Left lung (tissue), 10 donors: ENCODE measurements around the gene TNFAIP8L1. TPM values are rescaled to one million over a fixed set of nuclear protein-coding genes. Genes with fewer than 3 reads are reported as not detected.
A peak's percentile ranks its signal among the peaks of the same experiment; 100 is the strongest.

ENCODE experiments used
- ATAC-seq: fragments of 200-7000 bp; cut with Tn5 transposase; one replicate; pipeline ENCODE4 v1.9.1; 2020; ENCODE audit warnings: moderate library complexity
- DNase-seq, 4 donors: peaks; one replicate each; pipeline ENCODE4 v3.0.0-alpha.2; 2013 to 2020
- H3K27ac ChIP-seq, 2 donors: fragments of 200-600 bp; sonication (generic) in 1 of 2; one replicate each; pipeline versions ENCODE4 v1.5.0 to v1.8.0; 2020 to 2021
- H3K27me3 ChIP-seq, 2 donors: fragments of 200-600 bp; sonication (generic) in 1 of 2; one replicate each; pipeline versions ENCODE4 v1.5.0 to v1.8.0; 2020 to 2021
- H3K36me3 ChIP-seq, 2 donors: fragments of 200-600 bp; sonication (generic) in 1 of 2; one replicate each; pipeline versions ENCODE4 v1.5.0 to v1.8.0; 2020 to 2021
- H3K4me1 ChIP-seq, 2 donors: fragments of 200-600 bp; one replicate each; pipeline ENCODE4 v1.8.0; 2021
- H3K4me3 ChIP-seq, 2 donors: fragments of 200-600 bp; sonication (generic) in 1 of 2; one replicate each; pipeline versions ENCODE4 v1.5.0 to v1.8.0; 2020 to 2021; ENCODE audit warnings: mild to moderate bottlenecking in 1 of 2
- H3K9me3 ChIP-seq, 2 donors: fragments of 200-600 bp; sonication (generic) in 1 of 2; one replicate each; pipeline versions ENCODE4 v1.5.0 to v1.8.0; 2020 to 2021
- CTCF ChIP-seq, 2 donors: fragments of 200-600 bp; sonication (generic) in 1 of 2; IDR thresholded peaks; one replicate each; pipeline versions ENCODE4 v1.5.0 to v1.8.0; 2021; ENCODE audit warnings: antibody characterized with exemption in 2 of 2
- intact Hi-C, 2 donors: fragments of 100-400 bp; cut with DNase I; formaldehyde crosslinking; loops; one replicate each; pipeline versions ENCODE4 v1.11.2 to v1.14.2; 2022
- polyA plus RNA-seq, 6 donors: library from polyadenylated mRNA; unstranded; fragments of 120-200 nt; gene quantifications; one replicate each; pipeline ENCODE4 v1.2.1, GENCODE V29; 2013; ENCODE audit not compliant: insufficient read length in 6 of 6
- total RNA-seq, 2 donors: library from RNA; stranded (reverse); fragmentation: NEBNext Ultra II Directional; extraction: Animal tissue kit (Norgen Biotek cat#: 25700); gene quantifications; one replicate each; pipeline ENCODE4 v1.2.1, GENCODE V29; 2021
- donor health status: DM: no; HTN: yes; CAD: no.
- donor health status: DM: no; HTN: no; CAD: no.

The TNFAIP8L1 gene
- total and polyA plus RNA-seq, 8 donors: 5.9 to 17.9 (median 15.9) TPM

GRCh38 chr19:4635754-4636116 is 3.6 kb upstream of the TNFAIP8L1 start:
- H3K27ac ChIP-seq: no peak overlapping the region
- H3K4me1 ChIP-seq: peaks cover 0 to 70% of the 10 kb centered on the region in 2 donors

GRCh38 chr19:4636151-4636717 is 3.1 kb upstream of the TNFAIP8L1 start:
- Histone ChIP-seq H3K4me3 (peak overlapping the region; percentile 24 to 34), H3K4me1 (peaks cover 0 to 75% of the 10 kb centered on the region in 2 donors), H3K9me3 (no peaks in the 10 kb centered on the region), H3K27me3 (peaks cover 0 to 12% of the 10 kb centered on the region in 2 donors), H3K27ac (no peak overlapping the region), H3K36me3 (no peaks in the 10 kb centered on the region)
- ATAC-seq: peak; percentile 53
- intact Hi-C loops: loop anchor here in 1 of 2 donors (5.0 kb wide), 2 partner anchors 64 to 79 kb away; partner anchors contain the start of gene SEMA6B
- peak; percentile 65 to 95 (median 72) for DNase-seq
- TF ChIP-seq CTCF (IDR thresholded peaks at IDR 0.05): peak; percentile 95 to 97

More at GRCh38 chr19:4635754-4636116, 3.6 kb upstream of the TNFAIP8L1 start:
- intact Hi-C loops: loop anchor here in 1 of 2 donors (5.0 kb wide), 2 partner anchors 63 to 78 kb away; partner anchors contain the start of gene SEMA6B
- DNase-seq (no peak), ATAC-seq (no peak)
- peaks cover 0 to 12% of the 10 kb centered on the region in 2 donors for H3K27me3 ChIP-seq
- TF ChIP-seq CTCF (IDR thresholded peaks at IDR 0.05): no peak
- H3K36me3 ChIP-seq: no peaks in the 10 kb centered on the region
- H3K9me3 ChIP-seq: no peaks in the 10 kb centered on the region
- H3K4me3 ChIP-seq: peak overlapping the region; percentile 24 to 34

GRCh38 chr19:4636761-4637160 is 2.6 kb upstream of the TNFAIP8L1 start:
- ATAC-seq (no peak), DNase-seq (no peak)
- TF ChIP-seq CTCF (IDR thresholded peaks at IDR 0.05): no peak
- H3K27ac ChIP-seq: no peak overlapping the region
- intact Hi-C loops: loop anchor here in 1 of 2 donors (5.0 kb wide), 2 partner anchors 64 to 79 kb away; partner anchors contain the start of gene SEMA6B
- H3K36me3 ChIP-seq: no peaks in the 10 kb centered on the region
- peaks cover 0 to 12% of the 10 kb centered on the region in 2 donors for H3K27me3 ChIP-seq
- no peaks in the 10 kb centered on the region for H3K9me3 ChIP-seq
- peaks cover 0 to 75% of the 10 kb centered on the region in 2 donors for H3K4me1 ChIP-seq
- no peak overlapping the region for H3K4me3 ChIP-seq

GRCh38 chr19:4638317-4638716 is 999 bp upstream of the TNFAIP8L1 start:
- intact Hi-C loops: loop anchor here in 1 of 2 donors (5.0 kb wide), 2 partner anchors 66 to 81 kb away; partner anchors contain the start of gene SEMA6B
- ATAC-seq (no peak), DNase-seq (no peak)

More at GRCh38 chr19:4638317-4638716, 999 bp upstream of the TNFAIP8L1 start:
- Histone ChIP-seq H3K27ac (peak overlapping the region; percentile 65 to 88), H3K27me3 (peaks cover 0 to 12% of the 10 kb centered on the region in 2 donors), H3K9me3 (no peaks in the 10 kb centered on the region), H3K36me3 (no peaks in the 10 kb centered on the region), H3K4me1 (peaks cover 0 to 74% of the 10 kb centered on the region in 2 donors), H3K4me3 (peak overlapping the region in 1 of 2 donors; percentile 56)
- no peak for TF ChIP-seq CTCF (IDR thresholded peaks at IDR 0.05)
